ENCODE measurements around the gene CD47.

GRCh38 chr3:107997671-107998070, 93.2 kb downstream of the CD47 start:
- TF ChIP-seq POLR2A (IDR thresholded peaks at IDR 0.05; ENCODE audit: low read depth, low read length) (no peak), TAF1 (IDR thresholded peaks at IDR 0.05; ENCODE audit: borderline replicate concordance, low read depth, low read length) (no peak), POLR2AphosphoS5 (IDR thresholded peaks at IDR 0.05; ENCODE audit: low read depth, low read length) (no peak)

Data from GM12892 (cell line).